Endothelial cell of umbilical vein (primary cell): ENCODE measurements around the gene ACVRL1. TPM values are rescaled to one million over a fixed set of nuclear protein-coding genes. Genes with fewer than 3 reads are reported as not detected.

Experiments
- BruUV-seq: library from RNA; stranded (reverse); fragments of 400-500 nt; replicated peaks from 2 replicates; lab custom pipeline; 2021; lab: Mats Ljungman, UMichigan
- CTCF ChIA-PET: fragments of 300-600, 350-600 bp; sonication (Branson Sonifier 250); formaldehyde crosslinking; loops from one replicate; lab custom pipeline; 2021; ENCODE audit warnings: antibody characterized with exemption, inconsistent platforms; lab: Charles Lee
- POLR2A ChIA-PET: fragments of 300-600, 350-600 bp; sonication (Branson Sonifier 250); formaldehyde crosslinking; loops from one replicate; lab custom pipeline; 2021; ENCODE audit warnings: antibody characterized with exemption, inconsistent platforms; lab: Charles Lee
- DNase-seq: peaks from one replicate; pipeline ENCODE4 v3.0.0-alpha.2; 2011; ENCODE audit warnings: low read depth, low spot score
- FAIRE-seq: peaks from 2 replicates; lab custom pipeline; 2011; peaks lifted over from hg19 to GRCh38; lab: Jason Lieb, UNC
- H2AFZ ChIP-seq: 2 replicates; pipeline ENCODE4 v1.6.0; 2012; ENCODE audit warnings: low read depth, low read length, control low read depth, inconsistent platforms
- H3K27ac ChIP-seq: 2 replicates; pipeline ENCODE4 v1.5.1; 2011; ENCODE audit warnings: low read depth, mild to moderate bottlenecking, control low read depth, low read length, moderate library complexity; ENCODE audit not compliant: insufficient read depth
- H3K27me3 ChIP-seq, 2 experiments: 2 replicates each; pipeline versions ENCODE4 v1.6.0 to v1.6.1; 2011; ENCODE audit warnings: low read length in 2 of 2, mixed read lengths in 1 of 2; ENCODE audit not compliant: control insufficient read depth in 2 of 2, insufficient read depth in 2 of 2
- H3K36me3 ChIP-seq, 2 experiments: 2 replicates in 1 of 2; 3 replicates in 1 of 2; pipeline ENCODE4 v1.5.1; 2011; ENCODE audit warnings: low read length in 2 of 2, mild to moderate bottlenecking in 1 of 2, moderate library complexity in 1 of 2; ENCODE audit not compliant: control insufficient read depth in 2 of 2, insufficient read depth in 2 of 2; ENCODE audit errors: extremely low read depth in 1 of 2
- H3K4me1 ChIP-seq: 3 replicates; pipeline ENCODE4 v1.5.1; 2011; ENCODE audit warnings: mild to moderate bottlenecking, low read length; ENCODE audit not compliant: control insufficient read depth, insufficient read depth; ENCODE audit errors: extremely low read depth
- H3K4me2 ChIP-seq: 2 replicates; pipeline ENCODE4 v1.6.1; 2011; ENCODE audit warnings: low read length, control low read depth, mixed read lengths; ENCODE audit not compliant: insufficient read depth
- H3K4me3 ChIP-seq, 3 experiments: fragments of 200-600 bp in 1 of 3; sonication (generic), shearing (Covaris generic) in 1 of 3; replicated peaks in 1 of 3; 2 replicates each; pipeline ENCODE4 v1.5.1; 2011 to 2016; ENCODE audit warnings: control low read depth in 3 of 3, low read length in 3 of 3, mild to moderate bottlenecking in 2 of 3, inconsistent platforms in 1 of 3, low read depth in 1 of 3, moderate library complexity in 1 of 3; ENCODE audit not compliant: insufficient read depth in 1 of 3
- H3K79me2 ChIP-seq: 2 replicates; pipeline ENCODE4 v1.6.0; 2012; ENCODE audit warnings: low read length, inconsistent platforms; ENCODE audit not compliant: control insufficient read depth, insufficient read depth
- H3K9ac ChIP-seq: replicated peaks from 2 replicates; pipeline ENCODE3; 2011; ENCODE audit warnings: low read length, control low read depth; ENCODE audit not compliant: insufficient read depth; ENCODE audit errors: extremely low read depth
- H3K9me1 ChIP-seq: replicated peaks from 3 replicates; pipeline ENCODE4 v1.6.0; 2011; ENCODE audit warnings: mild to moderate bottlenecking, low read length; ENCODE audit not compliant: control insufficient read depth, insufficient read depth; ENCODE audit errors: extremely low read depth
- H3K9me3 ChIP-seq: replicated peaks from 2 replicates; pipeline ENCODE4 v1.5.1; 2012; ENCODE audit warnings: low read length, inconsistent platforms; ENCODE audit not compliant: control insufficient read depth, insufficient read depth
- H4K20me1 ChIP-seq: replicated peaks from 2 replicates; pipeline ENCODE3; 2011; ENCODE audit warnings: mild to moderate bottlenecking, low read length; ENCODE audit not compliant: control insufficient read depth, insufficient read depth; ENCODE audit errors: extremely low read depth
- EZH2 ChIP-seq: IDR thresholded peaks from 2 replicates; pipeline ENCODE4 v1.6.1; 2012; ENCODE audit warnings: borderline replicate concordance, low read depth, mild to moderate bottlenecking, moderate library complexity, low read length, inconsistent platforms; ENCODE audit not compliant: severe bottlenecking
- FOS ChIP-seq: IDR thresholded peaks from 2 replicates; pipeline ENCODE4 v1.6.1; 2011; ENCODE audit warnings: mild to moderate bottlenecking, low read length, moderate library complexity, borderline replicate concordance; ENCODE audit not compliant: insufficient read depth
- GATA2 ChIP-seq: IDR thresholded peaks from 2 replicates; pipeline ENCODE4 v1.7.0; 2011; ENCODE audit warnings: low read depth, mild to moderate bottlenecking, moderate library complexity, mixed read lengths, low read length; ENCODE audit not compliant: insufficient read length, insufficient read depth
- JUN ChIP-seq: IDR thresholded peaks from 2 replicates; pipeline ENCODE4 v1.6.1; 2011; ENCODE audit warnings: borderline replicate concordance, low read depth; ENCODE audit not compliant: insufficient read length, insufficient read depth
- MYC ChIP-seq: IDR thresholded peaks from one replicate; pipeline ENCODE4 v1.6.1; 2011; ENCODE audit warnings: mild to moderate bottlenecking, low read depth, low read length
- POLR2A ChIP-seq: IDR thresholded peaks from 2 replicates; pipeline ENCODE4 v1.6.1; 2012; ENCODE audit warnings: low read depth, mild to moderate bottlenecking, control low read depth, low read length
- POLR2AphosphoS5 ChIP-seq: IDR thresholded peaks from 2 replicates; pipeline ENCODE4 v1.6.1; 2012; ENCODE audit warnings: low read depth, mild to moderate bottlenecking, control low read depth, low read length, moderate library complexity; ENCODE audit not compliant: insufficient read depth
- dilution Hi-C: fragments of 300-500 bp; cut with MboI; formaldehyde crosslinking; loops from one replicate; pipeline ENCODE4 v1.15.0; 2019; ENCODE audit warnings: low sequenced_read_pairs; ENCODE audit not compliant: extremely low pct_ligation_motif_present
- intact Hi-C: fragments of 100-400 bp; cut with micrococcal nuclease; formaldehyde crosslinking; loops from one replicate; pipeline ENCODE4 v1.10.0; 2022
- polyA plus RNA-seq, 4 experiments: library from polyadenylated mRNA; depleted of rRNA in 3 of 4; stranded (reverse) in 3 of 4; unstranded in 1 of 4; fragments of >200 nt; gene quantifications; 2 replicates each; pipeline versions ENCODE4 v1.2.1 to v1.2.3, GENCODE V29; 2011 to 2012; ENCODE audit warnings: missing spikeins in 1 of 4
- total RNA-seq: library from RNA; stranded (reverse); gene quantifications from 2 replicates; pipeline ENCODE4 v1.2.3, GENCODE V29; 2021
- TF ChIP-seq, protein P1 (sequence below), 2 donors: IDR thresholded peaks; 1 replicate in 1 of 2; 2 replicates in 1 of 2; pipeline ENCODE4 v1.5.1; 2011; ENCODE audit warnings: low read length in 2 of 2, mild to moderate bottlenecking in 2 of 2, moderate library complexity in 2 of 2, control low read depth in 1 of 2, inconsistent platforms in 1 of 2, low read depth in 1 of 2; ENCODE audit not compliant: insufficient read depth in 1 of 2; ENCODE audit errors: extremely low read depth in 1 of 2
- TF ChIP-seq, protein P2 (sequence below): IDR thresholded peaks from 2 replicates; pipeline ENCODE4 v1.6.1; 2011; ENCODE audit not compliant: insufficient read depth, insufficient read length

The ACVRL1 gene
- total and polyA plus RNA-seq, 2 donors (not counting 3 experiments of a cell fraction or from before 2014, with no cell fraction given), result 355 to 404 TPM

DNA sequence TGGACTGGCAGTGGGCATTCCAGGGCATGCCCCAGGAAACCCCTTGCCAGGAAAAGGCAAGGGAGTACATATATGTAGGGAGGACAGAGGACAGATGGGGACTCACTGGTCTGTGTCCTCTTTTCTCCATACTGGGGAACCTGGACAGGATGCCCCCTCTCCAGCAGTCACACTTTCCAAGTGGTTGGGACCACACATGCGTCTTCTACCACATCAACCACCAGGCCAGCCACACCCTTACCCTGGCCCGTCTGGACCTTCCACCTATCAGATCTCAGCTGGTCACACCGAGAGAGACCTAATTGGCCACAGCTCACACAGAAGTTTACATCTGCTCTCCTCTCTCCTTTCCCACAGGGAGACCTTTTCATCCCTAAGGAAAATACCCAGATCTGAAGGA is 11.1 kb upstream of the ACVRL1 start:
- Histone ChIP-seq H3K36me3 (no peaks in the 10 kb centered on the region), H3K9me1 (no peaks in the 10 kb centered on the region), H3K27me3 (no peaks in the 10 kb centered on the region), H3K9ac (no peak overlapping the region), H3K4me2 (no peak overlapping the region), H2AFZ (no peak overlapping the region), H3K4me1 (peaks cover 52% of the 10 kb centered on the region), H3K27ac (peak overlapping the region; percentile 95), H3K4me3 (no peak overlapping the region), H4K20me1 (no peaks in the 10 kb centered on the region), H3K79me2 (no peaks in the 10 kb centered on the region), H3K9me3 (no peaks in the 10 kb centered on the region)
- DNase-seq (peak; percentile 38), FAIRE-seq (peak; percentile 38)
- ChIA-PET POLR2A (interaction anchor here (1.0 to 2.7 kb wide), 4 partner anchors 10 to 30 kb away, joined by 3 to 18 read pairs (median 4); partner anchors contain the start of gene ACVRL1), CTCF (interaction anchor here (1.3 to 10.5 kb wide), 7 partner anchors 8 to 126 kb away, joined by 4 to 393 read pairs (median 10); partner anchors contain the start of genes ACVRL1 and ANKRD33)
- BruUV-seq, result no TSS peak
- TF ChIP-seq, protein P1, sequence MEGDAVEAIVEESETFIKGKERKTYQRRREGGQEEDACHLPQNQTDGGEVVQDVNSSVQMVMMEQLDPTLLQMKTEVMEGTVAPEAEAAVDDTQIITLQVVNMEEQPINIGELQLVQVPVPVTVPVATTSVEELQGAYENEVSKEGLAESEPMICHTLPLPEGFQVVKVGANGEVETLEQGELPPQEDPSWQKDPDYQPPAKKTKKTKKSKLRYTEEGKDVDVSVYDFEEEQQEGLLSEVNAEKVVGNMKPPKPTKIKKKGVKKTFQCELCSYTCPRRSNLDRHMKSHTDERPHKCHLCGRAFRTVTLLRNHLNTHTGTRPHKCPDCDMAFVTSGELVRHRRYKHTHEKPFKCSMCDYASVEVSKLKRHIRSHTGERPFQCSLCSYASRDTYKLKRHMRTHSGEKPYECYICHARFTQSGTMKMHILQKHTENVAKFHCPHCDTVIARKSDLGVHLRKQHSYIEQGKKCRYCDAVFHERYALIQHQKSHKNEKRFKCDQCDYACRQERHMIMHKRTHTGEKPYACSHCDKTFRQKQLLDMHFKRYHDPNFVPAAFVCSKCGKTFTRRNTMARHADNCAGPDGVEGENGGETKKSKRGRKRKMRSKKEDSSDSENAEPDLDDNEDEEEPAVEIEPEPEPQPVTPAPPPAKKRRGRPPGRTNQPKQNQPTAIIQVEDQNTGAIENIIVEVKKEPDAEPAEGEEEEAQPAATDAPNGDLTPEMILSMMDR (IDR thresholded peaks at IDR 0.05; ENCODE audit: extremely low read depth in 1 of 2, insufficient read depth in 1 of 2, low read depth in 1 of 2, low read length in 2 of 2), result no peak
- TF ChIP-seq POLR2AphosphoS5 (no peak), MYC (no peak), FOS (no peak), JUN (no peak), GATA2 (no peak), POLR2A (no peak), EZH2 (no peak)
- TF ChIP-seq, protein P2, sequence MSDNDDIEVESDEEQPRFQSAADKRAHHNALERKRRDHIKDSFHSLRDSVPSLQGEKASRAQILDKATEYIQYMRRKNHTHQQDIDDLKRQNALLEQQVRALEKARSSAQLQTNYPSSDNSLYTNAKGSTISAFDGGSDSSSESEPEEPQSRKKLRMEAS, result no peak
- intact Hi-C loops, result loop anchor here (2.0 kb wide), 1 partner anchor 77 kb away; no protein-coding TSS in a partner anchor
- dilution Hi-C loops, result no loop called here
